K562 (cell line): Measurements from ENCODE around the gene CPZ. TPM values are rescaled to one million over a fixed set of nuclear protein-coding genes. Genes with fewer than 3 reads are reported as not detected.

Experiments used
- ATAC-seq: fragments of 200-7000 bp; cut with Tn5 transposase; 3 replicates; pipeline ENCODE4 v1.9.1; 2020; ENCODE audit warnings: moderate library complexity
- BruUV-seq: library from RNA; stranded (reverse); fragments of 400-500 nt; replicated peaks from 2 replicates; lab custom pipeline; 2021; lab: Mats Ljungman, UMichigan
- CTCF ChIA-PET: fragments of 300-600 bp; formaldehyde crosslinking; extraction: SDS; loops from one replicate; lab custom pipeline; 2021; ENCODE audit warnings: low intra/inter-chr PET ratio; lab: Yijun Ruan, JAX
- POLR2A ChIA-PET: fragments of 300-600, 350-650 bp; sonication (Branson Sonifier 250); formaldehyde crosslinking; extraction: SDS; loops from one replicate; lab custom pipeline; 2021; ENCODE audit warnings: antibody characterized with exemption, inconsistent platforms; lab: Yijun Ruan, JAX
- DNase-seq, 4 experiments: peaks; one replicate each; pipeline versions ENCODE4 v3.0.0 to v3.0.0-alpha.2; 2011 to 2018; ENCODE audit warnings: low spot score in 3 of 4, mixed read lengths in 3 of 4; ENCODE audit errors: extremely low read depth in 1 of 4
- FAIRE-seq: peaks from 2 replicates; lab custom pipeline; 2011; peaks lifted over from hg19 to GRCh38; lab: Jason Lieb, UNC
- H2AFZ ChIP-seq: 2 replicates; pipeline ENCODE4 v1.6.0; 2011; ENCODE audit warnings: low read depth, low read length, control low read depth, inconsistent platforms
- H3K27ac ChIP-seq: fragments of 200-600 bp; 3 replicates; pipeline ENCODE4 v1.8.0; 2011; ENCODE audit warnings: low read depth, mild to moderate bottlenecking, control low read depth, inconsistent platforms, low read length, moderate library complexity, mixed read lengths; ENCODE audit errors: extremely low read depth
- H3K27me3 ChIP-seq, 2 experiments: fragments of 300-600 bp in 1 of 2; 2 replicates in 1 of 2; 3 replicates in 1 of 2; pipeline versions ENCODE4 v1.6.0 to v1.8.0; 2011; ENCODE audit warnings: inconsistent platforms in 2 of 2, low read length in 2 of 2, mild to moderate bottlenecking in 1 of 2, mixed read lengths in 1 of 2, moderate library complexity in 1 of 2; ENCODE audit not compliant: control insufficient read depth in 2 of 2, insufficient read depth in 2 of 2
- H3K36me3 ChIP-seq: fragments of 300-600 bp; 3 replicates; pipeline ENCODE4 v1.8.0; 2011; ENCODE audit warnings: mild to moderate bottlenecking, low read length, inconsistent platforms; ENCODE audit not compliant: control insufficient read depth, insufficient read depth
- H3K4me1 ChIP-seq, 2 experiments: fragments of 200-600 bp in 1 of 2; replicated peaks in 1 of 2; 2 replicates in 1 of 2; 3 replicates in 1 of 2; pipeline versions ENCODE4 v1.5.1 to v1.8.0; 2011; ENCODE audit warnings: inconsistent platforms in 2 of 2, low read length in 2 of 2, mild to moderate bottlenecking in 1 of 2, mixed read lengths in 1 of 2, moderate library complexity in 1 of 2; ENCODE audit not compliant: control insufficient read depth in 2 of 2, insufficient read depth in 2 of 2
- H3K4me2 ChIP-seq: 2 replicates; pipeline ENCODE4 v1.6.1; 2011; ENCODE audit warnings: low read length, control low read depth, inconsistent platforms, mixed read lengths; ENCODE audit not compliant: insufficient read depth
- H3K4me3 ChIP-seq: fragments of 200-600 bp; sonication (generic), shearing (Covaris generic); 2 replicates; pipeline ENCODE4 v1.5.1; 2016; ENCODE audit warnings: control low read depth, inconsistent platforms
- H3K79me2 ChIP-seq: fragments of 200-600 bp; 3 replicates; pipeline ENCODE4 v1.8.0; 2011; ENCODE audit warnings: low read length, inconsistent platforms; ENCODE audit not compliant: control insufficient read depth, insufficient read depth
- H3K9ac ChIP-seq, 2 experiments: 2 replicates each; pipeline versions ENCODE4 v1.6.0 to v1.6.1; 2011; ENCODE audit warnings: low read depth in 2 of 2, low read length in 2 of 2, control low read depth in 1 of 2, inconsistent platforms in 1 of 2, mild to moderate bottlenecking in 1 of 2, mixed read lengths in 1 of 2; ENCODE audit not compliant: insufficient read depth in 1 of 2
- H3K9me1 ChIP-seq: one replicate; pipeline ENCODE4 v1.6.0; 2011; ENCODE audit warnings: inconsistent platforms, mild to moderate bottlenecking, low read length, moderate library complexity; ENCODE audit not compliant: control insufficient read depth, insufficient read depth
- H3K9me3 ChIP-seq: replicated peaks from 2 replicates; pipeline ENCODE4 v1.5.1; 2011; ENCODE audit warnings: low read depth, low read length, inconsistent platforms; ENCODE audit not compliant: control insufficient read depth, insufficient read depth
- H4K20me1 ChIP-seq: replicated peaks from 2 replicates; pipeline ENCODE4 v1.6.1; 2011; ENCODE audit warnings: low read length, inconsistent platforms, mixed read lengths; ENCODE audit not compliant: control insufficient read depth, insufficient read depth
- BMI1 ChIP-seq: fragments of 150-350 bp; IDR thresholded peaks from 2 replicates; pipeline ENCODE4 v1.6.1; 2014; ENCODE audit warnings: low read length
- GATAD2B ChIP-seq: fragments of 450-650 bp; IDR thresholded peaks from 2 replicates; pipeline ENCODE4 v1.6.1; 2017; ENCODE audit warnings: mild to moderate bottlenecking, borderline replicate concordance
- HDAC6 ChIP-seq: IDR thresholded peaks from 2 replicates; pipeline ENCODE4 v1.6.1; 2012; ENCODE audit warnings: low read depth, mild to moderate bottlenecking, control low read depth, inconsistent platforms, low read length, moderate library complexity
- HDAC8 ChIP-seq: fragments of 450-650 bp; IDR thresholded peaks from 2 replicates; pipeline ENCODE4 v1.6.1; 2016; ENCODE audit warnings: mild to moderate bottlenecking, missing genetic modification characterization, moderate library complexity, missing compliant biosample characterization
- IRF9 ChIP-seq: fragments of 450-650 bp; IDR thresholded peaks from 2 replicates; pipeline ENCODE4 v1.6.1; 2016; ENCODE audit warnings: missing biosample characterization, missing genetic modification characterization
- STAT5A ChIP-seq: IDR thresholded peaks from 2 replicates; pipeline ENCODE4 v1.6.1; 2012; ENCODE audit warnings: low read length, inconsistent platforms, borderline replicate concordance
- TAF9B ChIP-seq: fragments of 450-650 bp; IDR thresholded peaks from 2 replicates; pipeline ENCODE4 v1.6.1; 2018; ENCODE audit warnings: mild to moderate bottlenecking; ENCODE audit not compliant: partially characterized antibody
- THRAP3 ChIP-seq: fragments of 450-650 bp; IDR thresholded peaks from 2 replicates; pipeline ENCODE4 v1.6.1; 2016; ENCODE audit warnings: mild to moderate bottlenecking, inconsistent platforms, borderline replicate concordance
- TRIM28 ChIP-seq: fragments of 450-650 bp; IDR thresholded peaks from 2 replicates; pipeline ENCODE4 v1.6.1; 2017
- ZNF274 ChIP-seq: IDR thresholded peaks from 2 replicates; pipeline ENCODE4 v1.6.1; 2011; ENCODE audit warnings: low read depth, mild to moderate bottlenecking, low read length, moderate library complexity, borderline replicate concordance
- ZNF699 ChIP-seq: fragments of 250-450 bp; sonication (Bioruptor Pico); IDR thresholded peaks from 2 replicates; pipeline ENCODE4 v1.8.0; 2021; ENCODE audit warnings: mild to moderate bottlenecking, moderate library complexity; ENCODE audit not compliant: insufficient replicate concordance
- ZNF77 ChIP-seq: fragments of 250-450 bp; sonication (Bioruptor Pico); IDR thresholded peaks from 2 replicates; pipeline ENCODE4 v1.5.0; 2020
- ZNF778 ChIP-seq: fragments of 450-650 bp; formaldehyde crosslinking; IDR thresholded peaks from 2 replicates; pipeline ENCODE4 v1.4.0; 2020; ENCODE audit warnings: mild to moderate bottlenecking, moderate library complexity
- WGBS: fragments of 100-300 bp; shearing (Covaris generic); methylation state at CpG from one replicate; pipeline ENCODE4 v1.1.6; 2016; ENCODE audit warnings: low coverage, mixed read lengths; ENCODE audit not compliant: insufficient coverage; ENCODE audit errors: missing lambda C conversion rate; 5-methylcytosine and 5-hydroxymethylcytosine counted together
- in situ Hi-C: fragments of 300-500 bp; cut with MboI; formaldehyde crosslinking; loops from 4 replicates; pipeline ENCODE4 v1.15.0; 2018; ENCODE audit warnings: inconsistent platforms, mixed read lengths
- intact Hi-C: fragments of 100-400 bp; cut with micrococcal nuclease; formaldehyde crosslinking; loops from 2 replicates; pipeline ENCODE4 v1.14.2; 2022
- polyA plus RNA-seq, 8 experiments: library from polyadenylated mRNA; depleted of rRNA in 4 of 8; stranded (reverse) in 5 of 8; unstranded in 3 of 8; fragments of >200 nt; fragmentation: Nextera tagmentation in 2 of 8; fragmentation: Illumina TruSeq in 1 of 8; extraction: Ambion mirVana in 2 of 8; extraction: Trizol in 1 of 8; gene quantifications; 2 replicates each; pipeline versions ENCODE4 v1.2.1 to v1.2.3, GENCODE V29; 2011 to 2014; ENCODE audit warnings: inconsistent platforms in 1 of 8, missing spikeins in 1 of 8
- total RNA-seq, 7 experiments: library from RNA; depleted of rRNA in 6 of 7; stranded (reverse); fragments of >200 nt in 6 of 7; fragmentation: Illumina TruSeq in 2 of 7; extraction: Trizol in 2 of 7; gene quantifications; 2 replicates each; pipeline versions ENCODE4 v1.2.1 to v1.2.3, GENCODE V29; 2011 to 2021; ENCODE audit warnings: low replicate concordance in 1 of 7
- TF ChIP-seq, protein P1 (sequence below): IDR thresholded peaks from 3 replicates; pipeline ENCODE4 v1.6.1; 2011; ENCODE audit warnings: borderline replicate concordance, mild to moderate bottlenecking, moderate library complexity; ENCODE audit not compliant: insufficient read length; ENCODE audit errors: extremely low read depth
- TF ChIP-seq, protein P2 (sequence below): fragments of 200-800 bp; sonication (Bioruptor generic); IDR thresholded peaks from 2 replicates; pipeline ENCODE4 v1.6.1; 2017; ENCODE audit warnings: missing genetic modification characterization, missing compliant biosample characterization
- TF ChIP-seq, protein P3 (sequence below): conservative IDR thresholded peaks from 2 replicates; pipeline ENCODE4 v1.6.1; 2011; ENCODE audit warnings: low read depth, mild to moderate bottlenecking, low read length; ENCODE audit not compliant: control insufficient read depth

CPZ gene
- total and polyA plus RNA-seq, 9 of the 15 experiments (the other 6 are each of a cell fraction or from before 2014, with no cell fraction given) = 0.06 to 2.2 (median 1.2) TPM; not detected in 1

DNA sequence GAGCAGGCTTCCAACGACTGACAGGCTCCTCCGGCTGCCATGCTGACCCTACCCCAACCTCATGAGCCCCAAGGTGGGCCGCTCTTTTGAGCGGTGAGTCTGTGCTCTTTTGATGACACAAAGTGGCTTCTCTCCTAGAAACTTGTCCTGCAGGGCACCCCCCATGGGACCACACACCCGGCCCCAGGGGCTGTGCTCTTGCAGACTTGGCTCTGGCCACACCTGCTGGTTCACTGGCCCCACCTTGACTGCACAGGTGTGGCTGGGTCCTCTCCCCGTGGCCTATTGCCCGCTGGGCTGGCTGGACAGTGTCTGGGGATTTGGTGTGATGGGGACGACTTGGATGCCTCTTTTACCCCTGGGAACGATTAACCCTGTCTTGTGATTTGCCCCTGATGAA lies 1.5 kb upstream of the CPZ start:
- Histone ChIP-seq H3K4me3 (no peak overlapping the region), H3K9ac (no peak overlapping the region), H3K9me3 (no peaks in the 10 kb centered on the region), H3K4me1 (peaks cover 13 to 36% of the 10 kb centered on the region in 2 experiments; a peak in 4 of 5 replicates), H3K27ac (no peak overlapping the region), H3K4me2 (no peak overlapping the region), H3K36me3 (no peaks in the 10 kb centered on the region), H3K27me3 (peaks cover 7 to 44% of the 10 kb centered on the region in 2 experiments; a peak in 4 of 5 replicates), H4K20me1 (peaks cover 13% of the 10 kb centered on the region), H3K79me2 (no peaks in the 10 kb centered on the region; the same call in 2 of the 3 replicates), H3K9me1 (no peaks in the 10 kb centered on the region), H2AFZ (no peak overlapping the region)
- DNase-seq = no peak
- intact Hi-C loops = no loop called here
- BruUV-seq = no TSS peak
- no peak for ATAC-seq
- CTCF ChIA-PET = no interaction called here
- no peak for FAIRE-seq
- in situ Hi-C loops = no loop called here
- 19% methylated on average over 9 of the region's 9 CpGs for WGBS
- POLR2A ChIA-PET = interaction anchor here (0.7 kb wide), 1 partner anchor 14 kb away, joined by 3 read pairs; no protein-coding TSS in a partner anchor
- TF ChIP-seq TRIM28 (no peak), ZNF778 (CRISPR knock-in tag) (no peak), BMI1 (no peak), IRF9 (tag) (no peak), THRAP3 (no peak), HDAC8 (tag) (no peak), ZNF274 (no peak), STAT5A (no peak), ZNF699 (CRISPR knock-in tag) (no peak), TAF9B (no peak), HDAC6 (no peak), GATAD2B (no peak), ZNF77 (CRISPR knock-in tag) (no peak)
- TF ChIP-seq, protein P1, sequence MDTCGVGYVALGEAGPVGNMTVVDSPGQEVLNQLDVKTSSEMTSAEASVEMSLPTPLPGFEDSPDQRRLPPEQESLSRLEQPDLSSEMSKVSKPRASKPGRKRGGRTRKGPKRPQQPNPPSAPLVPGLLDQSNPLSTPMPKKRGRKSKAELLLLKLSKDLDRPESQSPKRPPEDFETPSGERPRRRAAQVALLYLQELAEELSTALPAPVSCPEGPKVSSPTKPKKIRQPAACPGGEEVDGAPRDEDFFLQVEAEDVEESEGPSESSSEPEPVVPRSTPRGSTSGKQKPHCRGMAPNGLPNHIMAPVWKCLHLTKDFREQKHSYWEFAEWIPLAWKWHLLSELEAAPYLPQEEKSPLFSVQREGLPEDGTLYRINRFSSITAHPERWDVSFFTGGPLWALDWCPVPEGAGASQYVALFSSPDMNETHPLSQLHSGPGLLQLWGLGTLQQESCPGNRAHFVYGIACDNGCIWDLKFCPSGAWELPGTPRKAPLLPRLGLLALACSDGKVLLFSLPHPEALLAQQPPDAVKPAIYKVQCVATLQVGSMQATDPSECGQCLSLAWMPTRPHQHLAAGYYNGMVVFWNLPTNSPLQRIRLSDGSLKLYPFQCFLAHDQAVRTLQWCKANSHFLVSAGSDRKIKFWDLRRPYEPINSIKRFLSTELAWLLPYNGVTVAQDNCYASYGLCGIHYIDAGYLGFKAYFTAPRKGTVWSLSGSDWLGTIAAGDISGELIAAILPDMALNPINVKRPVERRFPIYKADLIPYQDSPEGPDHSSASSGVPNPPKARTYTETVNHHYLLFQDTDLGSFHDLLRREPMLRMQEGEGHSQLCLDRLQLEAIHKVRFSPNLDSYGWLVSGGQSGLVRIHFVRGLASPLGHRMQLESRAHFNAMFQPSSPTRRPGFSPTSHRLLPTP = no peak
- TF ChIP-seq, protein P2, sequence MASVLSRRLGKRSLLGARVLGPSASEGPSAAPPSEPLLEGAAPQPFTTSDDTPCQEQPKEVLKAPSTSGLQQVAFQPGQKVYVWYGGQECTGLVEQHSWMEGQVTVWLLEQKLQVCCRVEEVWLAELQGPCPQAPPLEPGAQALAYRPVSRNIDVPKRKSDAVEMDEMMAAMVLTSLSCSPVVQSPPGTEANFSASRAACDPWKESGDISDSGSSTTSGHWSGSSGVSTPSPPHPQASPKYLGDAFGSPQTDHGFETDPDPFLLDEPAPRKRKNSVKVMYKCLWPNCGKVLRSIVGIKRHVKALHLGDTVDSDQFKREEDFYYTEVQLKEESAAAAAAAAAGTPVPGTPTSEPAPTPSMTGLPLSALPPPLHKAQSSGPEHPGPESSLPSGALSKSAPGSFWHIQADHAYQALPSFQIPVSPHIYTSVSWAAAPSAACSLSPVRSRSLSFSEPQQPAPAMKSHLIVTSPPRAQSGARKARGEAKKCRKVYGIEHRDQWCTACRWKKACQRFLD (CRISPR knock-in tag) = no peak
- TF ChIP-seq, protein P3, sequence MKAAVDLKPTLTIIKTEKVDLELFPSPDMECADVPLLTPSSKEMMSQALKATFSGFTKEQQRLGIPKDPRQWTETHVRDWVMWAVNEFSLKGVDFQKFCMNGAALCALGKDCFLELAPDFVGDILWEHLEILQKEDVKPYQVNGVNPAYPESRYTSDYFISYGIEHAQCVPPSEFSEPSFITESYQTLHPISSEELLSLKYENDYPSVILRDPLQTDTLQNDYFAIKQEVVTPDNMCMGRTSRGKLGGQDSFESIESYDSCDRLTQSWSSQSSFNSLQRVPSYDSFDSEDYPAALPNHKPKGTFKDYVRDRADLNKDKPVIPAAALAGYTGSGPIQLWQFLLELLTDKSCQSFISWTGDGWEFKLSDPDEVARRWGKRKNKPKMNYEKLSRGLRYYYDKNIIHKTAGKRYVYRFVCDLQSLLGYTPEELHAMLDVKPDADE = no peak
